Cardiac muscle cell (in vitro differentiated cells and primary cell): Measurements from ENCODE around the gene RARB. TPM values are rescaled to one million over a fixed set of nuclear protein-coding genes. Genes with fewer than 3 reads are reported as not detected.

Source experiments
- DNase-seq, 2 donors: peaks; one replicate each; pipeline versions ENCODE4 v3.0.0 to v3.0.0-alpha.2; 2010 to 2017; ENCODE audit warnings: low read depth in 1 of 2, low spot score in 1 of 2
- H3K27ac ChIP-seq: fragments of 200-600 bp; sonication (generic); 2 replicates; pipeline ENCODE4 v1.5.1; 2016
- H3K27me3 ChIP-seq: fragments of 200-600 bp; sonication (generic); 2 replicates; pipeline ENCODE4 v1.6.0; 2016; ENCODE audit warnings: control low read depth
- H3K36me3 ChIP-seq: fragments of 200-600 bp; sonication (generic); 2 replicates; pipeline ENCODE4 v1.5.1; 2016; ENCODE audit warnings: control low read depth
- H3K4me1 ChIP-seq: fragments of 200-600 bp; sonication (generic); 2 replicates; pipeline ENCODE4 v1.8.1; 2017; ENCODE audit warnings: low read depth, mild to moderate bottlenecking, mixed run types
- H3K4me3 ChIP-seq: fragments of 200-600 bp; sonication (generic); 2 replicates; pipeline ENCODE4 v1.5.1; 2016; ENCODE audit warnings: mild to moderate bottlenecking
- H3K9me3 ChIP-seq: fragments of 200-600 bp; sonication (generic); 2 replicates; pipeline ENCODE4 v1.5.1; 2017; ENCODE audit warnings: low read depth, mild to moderate bottlenecking, control low read depth
- polyA plus RNA-seq: library from polyadenylated mRNA; unstranded; fragments of >200 nt; fragmentation: Nextera tagmentation; extraction: Ambion mirVana; gene quantifications from 2 replicates; pipeline ENCODE4 v1.2.1, GENCODE V29; 2016
- total RNA-seq: library from RNA; depleted of rRNA; stranded (reverse); fragments of >200 nt; gene quantifications from 2 replicates; pipeline ENCODE4 v1.2.3, GENCODE V29; 2016
- TF ChIP-seq, protein P1 (sequence below): IDR thresholded peaks from 2 replicates; pipeline ENCODE4 v1.5.1; 2012; ENCODE audit warnings: low read depth, mild to moderate bottlenecking, low read length

The RARB gene
- total and polyA plus RNA-seq, 2 experiments from 2014 or later = 22.4 to 27.2 TPM

DNA sequence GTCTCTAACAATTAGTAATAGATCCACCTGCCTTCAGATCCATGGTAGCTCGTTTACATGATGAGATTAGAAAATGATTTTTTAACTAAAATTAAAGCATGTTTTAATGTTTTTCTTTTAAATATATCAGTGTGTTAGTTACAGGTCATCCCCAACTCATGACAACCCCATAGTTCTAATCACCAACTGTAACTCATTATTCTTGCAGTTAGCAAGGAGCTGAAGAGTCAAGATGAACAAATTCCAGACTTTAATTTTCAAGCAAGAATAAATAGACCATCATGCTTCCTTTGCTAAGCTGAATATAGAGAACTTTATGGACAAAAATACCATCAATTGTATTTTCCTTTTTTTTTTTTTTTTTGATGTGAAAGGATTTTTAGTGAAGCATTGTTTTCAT lies 135.5 kb downstream of the RARB start:
- Histone ChIP-seq H3K4me3 (no peak overlapping the region), H3K4me1 (peaks cover 18% of the 10 kb centered on the region), H3K36me3 (peaks cover 3% of the 10 kb centered on the region), H3K9me3 (no peaks in the 10 kb centered on the region), H3K27me3 (no peaks in the 10 kb centered on the region), H3K27ac (no peak overlapping the region)
- peak in 1 of 2 donors; percentile 50 for DNase-seq
- TF ChIP-seq, protein P1, sequence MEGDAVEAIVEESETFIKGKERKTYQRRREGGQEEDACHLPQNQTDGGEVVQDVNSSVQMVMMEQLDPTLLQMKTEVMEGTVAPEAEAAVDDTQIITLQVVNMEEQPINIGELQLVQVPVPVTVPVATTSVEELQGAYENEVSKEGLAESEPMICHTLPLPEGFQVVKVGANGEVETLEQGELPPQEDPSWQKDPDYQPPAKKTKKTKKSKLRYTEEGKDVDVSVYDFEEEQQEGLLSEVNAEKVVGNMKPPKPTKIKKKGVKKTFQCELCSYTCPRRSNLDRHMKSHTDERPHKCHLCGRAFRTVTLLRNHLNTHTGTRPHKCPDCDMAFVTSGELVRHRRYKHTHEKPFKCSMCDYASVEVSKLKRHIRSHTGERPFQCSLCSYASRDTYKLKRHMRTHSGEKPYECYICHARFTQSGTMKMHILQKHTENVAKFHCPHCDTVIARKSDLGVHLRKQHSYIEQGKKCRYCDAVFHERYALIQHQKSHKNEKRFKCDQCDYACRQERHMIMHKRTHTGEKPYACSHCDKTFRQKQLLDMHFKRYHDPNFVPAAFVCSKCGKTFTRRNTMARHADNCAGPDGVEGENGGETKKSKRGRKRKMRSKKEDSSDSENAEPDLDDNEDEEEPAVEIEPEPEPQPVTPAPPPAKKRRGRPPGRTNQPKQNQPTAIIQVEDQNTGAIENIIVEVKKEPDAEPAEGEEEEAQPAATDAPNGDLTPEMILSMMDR = no peak

DNA sequence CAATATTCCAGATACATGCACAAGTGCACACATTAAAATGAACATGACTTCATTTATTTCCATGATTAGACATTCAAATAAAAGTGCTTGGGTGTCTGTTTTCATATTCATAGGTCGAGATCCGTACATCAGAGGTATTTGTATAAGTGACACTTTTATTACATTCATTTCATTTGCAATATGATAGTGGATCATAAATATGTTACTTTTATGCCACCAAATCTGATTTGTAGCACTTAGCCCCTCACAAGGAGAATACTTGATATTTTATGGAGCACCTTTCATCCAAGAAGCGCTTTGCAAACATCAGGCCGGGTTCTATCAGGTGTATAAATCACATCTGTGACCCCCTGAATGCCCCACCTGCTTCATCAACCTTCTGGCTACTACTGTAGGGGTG lies 136.0 kb downstream of the RARB start:
- DNase-seq = no peak
- Histone ChIP-seq H3K27me3 (no peaks in the 10 kb centered on the region), H3K27ac (no peak overlapping the region), H3K4me3 (no peak overlapping the region), H3K4me1 (peaks cover 23% of the 10 kb centered on the region), H3K9me3 (no peaks in the 10 kb centered on the region), H3K36me3 (peaks cover 3% of the 10 kb centered on the region)
- TF ChIP-seq, protein P1 = no peak

DNA sequence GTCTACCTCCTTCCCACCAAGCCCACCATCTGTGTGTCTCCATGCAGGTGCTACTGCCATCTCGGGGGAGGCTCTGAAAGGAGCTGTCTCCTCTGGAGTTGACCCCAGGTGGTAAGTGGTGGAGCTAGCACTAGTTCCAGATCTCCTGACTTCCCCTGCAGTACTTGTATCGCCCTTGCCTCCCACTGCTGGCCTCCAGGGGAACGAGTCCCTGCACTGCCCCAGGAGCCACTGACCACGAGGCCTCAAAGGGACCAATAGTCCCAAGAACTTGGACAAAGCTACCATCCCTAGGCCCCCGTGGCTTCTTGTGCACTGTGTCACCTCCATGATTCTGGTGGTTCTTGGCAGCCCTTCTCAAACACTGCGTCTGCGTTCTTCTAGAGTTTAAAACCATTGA lies 137.7 kb downstream of the RARB start:
- no peak for DNase-seq
- TF ChIP-seq, protein P1 = no peak
- no peak overlapping the region for H3K4me3 ChIP-seq
- peaks cover 3% of the 10 kb centered on the region for H3K36me3 ChIP-seq
- no peaks in the 10 kb centered on the region for H3K9me3 ChIP-seq
- peaks cover 28% of the 10 kb centered on the region for H3K4me1 ChIP-seq
- H3K27me3 ChIP-seq = no peaks in the 10 kb centered on the region
- no peak overlapping the region for H3K27ac ChIP-seq

DNA sequence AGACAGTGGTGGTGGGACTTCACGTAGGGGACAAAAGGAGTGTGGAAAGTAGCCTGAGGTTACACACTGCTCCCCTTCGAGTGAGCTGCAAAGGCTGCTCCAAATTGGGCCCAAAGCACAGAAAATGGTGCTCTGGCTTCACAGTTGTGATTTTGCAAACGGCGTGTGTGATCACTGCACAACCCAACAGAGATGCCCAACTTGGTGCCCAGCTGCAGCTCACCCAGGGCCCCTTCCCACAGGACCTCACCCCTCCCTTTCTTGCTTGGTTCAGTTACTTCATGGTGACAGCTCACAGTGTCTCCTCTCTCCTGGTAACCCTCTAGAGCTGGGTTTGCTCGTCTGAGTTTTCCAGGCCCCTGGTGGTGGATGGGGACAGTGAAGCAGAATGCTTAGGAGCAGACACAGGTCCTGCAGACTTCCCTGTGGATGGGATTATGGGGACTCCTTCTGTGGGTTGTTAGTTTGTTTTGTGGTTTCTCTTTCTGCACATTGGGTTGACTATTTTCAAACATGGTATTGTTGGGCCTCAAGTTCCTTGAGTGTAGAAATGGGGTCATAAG lies 138.4 kb downstream of the RARB start:
- DNase-seq = no peak
- Histone ChIP-seq H3K27me3 (no peaks in the 10 kb centered on the region), H3K4me1 (peaks cover 25% of the 10 kb centered on the region), H3K27ac (peak overlapping the region; percentile 43), H3K9me3 (no peaks in the 10 kb centered on the region), H3K36me3 (peaks cover 3% of the 10 kb centered on the region), H3K4me3 (no peak overlapping the region)
- TF ChIP-seq, protein P1 = no peak

DNA sequence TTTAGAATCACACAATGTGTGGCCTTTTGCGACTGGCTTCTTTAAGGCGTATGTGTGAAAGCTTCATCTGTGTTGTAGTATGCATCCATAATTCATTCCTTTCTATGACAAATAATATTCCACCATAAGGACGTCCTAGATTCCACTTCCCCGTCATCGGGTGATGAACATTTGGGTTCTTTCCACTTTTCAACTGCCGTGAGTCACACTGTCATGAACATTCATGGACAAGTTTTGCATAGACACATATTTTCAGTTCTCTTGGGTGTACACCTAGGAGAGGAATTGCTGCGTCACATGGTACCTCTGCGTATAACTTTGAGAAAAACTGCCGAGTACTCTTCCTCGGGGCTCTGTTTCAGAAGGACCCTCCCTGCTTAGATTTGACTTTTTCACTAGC lies 139.3 kb downstream of the RARB start:
- Histone ChIP-seq H3K9me3 (no peaks in the 10 kb centered on the region), H3K27me3 (no peaks in the 10 kb centered on the region), H3K4me1 (peaks cover 17% of the 10 kb centered on the region), H3K36me3 (peaks cover 9% of the 10 kb centered on the region), H3K27ac (peak overlapping the region; percentile 43), H3K4me3 (no peak overlapping the region)
- TF ChIP-seq, protein P1 = no peak
- DNase-seq = no peak
